RWPE1 (cell line): ENCODE measurements around the gene RNF144A.

Experiments used
- CTCF ChIA-PET: fragments of 350-600 bp; sonication (Branson Sonifier 250); formaldehyde crosslinking; extraction: SDS; loops from one replicate; lab custom pipeline; 2021; lab: Yijun Ruan, JAX
- POLR2A ChIA-PET: fragments of 400-600 bp; formaldehyde crosslinking; extraction: SDS; loops from one replicate; lab custom pipeline; 2020; ENCODE audit warnings: antibody characterized with exemption; ENCODE audit not compliant: low non-redundant PET; lab: Yijun Ruan, JAX
- DNase-seq: peaks from one replicate; pipeline ENCODE4 v3.0.0; 2012; ENCODE audit warnings: low spot score
- H3K27ac ChIP-seq: fragments of 450-650 bp; 2 replicates; pipeline ENCODE4 v1.5.1; 2017
- CTCF ChIP-seq: fragments of 450-650 bp; conservative IDR thresholded peaks from 2 replicates; pipeline ENCODE4 v1.5.1; 2017; ENCODE audit warnings: low read depth, mild to moderate bottlenecking

Gene RNF144A

GRCh38 chr2:7075834-7076233, 158.6 kb downstream of the RNF144A start:
- TF ChIP-seq CTCF: no peak
- ChIA-PET CTCF (interaction anchor here (0.7 kb wide), 1 partner anchor 39 kb away, joined by 3 read pairs; no protein-coding TSS in a partner anchor), POLR2A (no interaction called here)
- no peak overlapping the region for H3K27ac ChIP-seq
- DNase-seq: no peak

- H3K27ac ChIP-seq: no peak overlapping the region
- CTCF ChIA-PET: interaction anchor here (0.7 kb wide), 1 partner anchor 1442 kb away, joined by 3 read pairs; no protein-coding TSS in a partner anchor
Measured at GRCh38 chr2:7077660-7078267, 160.6 kb downstream of the RNF144A start.

GRCh38 chr2:7083580-7084509, 166.6 kb downstream of the RNF144A start:
- H3K27ac ChIP-seq: no peak overlapping the region
- TF ChIP-seq CTCF: peak; percentile 25
- ChIA-PET CTCF (interaction anchor here (0.7 kb wide), 2 partner anchors 30 to 1134 kb away, joined by 3 to 6 read pairs; no protein-coding TSS in a partner anchor), POLR2A (no interaction called here)
- DNase-seq: no peak

More at GRCh38 chr2:7077660-7078267, 160.6 kb downstream of the RNF144A start:
- TF ChIP-seq CTCF: no peak
- POLR2A ChIA-PET: no interaction called here
- DNase-seq: no peak

GRCh38 chr2:7084601-7085000, 167.4 kb downstream of the RNF144A start:
- POLR2A ChIA-PET: no interaction called here
- no peak for TF ChIP-seq CTCF
- no peak overlapping the region for H3K27ac ChIP-seq
- CTCF ChIA-PET: interaction anchor here (0.7 kb wide), 2 partner anchors 30 to 1134 kb away, joined by 3 to 6 read pairs; no protein-coding TSS in a partner anchor
- no peak for DNase-seq

- POLR2A ChIA-PET: no interaction called here
- no peak for DNase-seq
- CTCF ChIA-PET: no interaction called here
- no peak overlapping the region for H3K27ac ChIP-seq
- TF ChIP-seq CTCF: no peak
Measured at GRCh38 chr2:7089284-7089683, 172.1 kb downstream of the RNF144A start.

GRCh38 chr2:7089898-7090510, 172.8 kb downstream of the RNF144A start:
- no peak overlapping the region for H3K27ac ChIP-seq
- POLR2A ChIA-PET: no interaction called here
- TF ChIP-seq CTCF: no peak
- DNase-seq: no peak
- CTCF ChIA-PET: no interaction called here
